Inferior parietal cortex (tissue), 1 donor: ENCODE results near the gene TTC28.
"Not testable (repeated sequence)": the region's sequence is repeated elsewhere in the genome, so short reads cannot be mapped to it uniquely, and the experiment has no call there.

ENCODE experiments used
- DNase-seq: peaks from one replicate; pipeline ENCODE4 v3.0.0-alpha.2; 2016; ENCODE audit errors: extremely low spot score

TTC28 gene

DNA sequence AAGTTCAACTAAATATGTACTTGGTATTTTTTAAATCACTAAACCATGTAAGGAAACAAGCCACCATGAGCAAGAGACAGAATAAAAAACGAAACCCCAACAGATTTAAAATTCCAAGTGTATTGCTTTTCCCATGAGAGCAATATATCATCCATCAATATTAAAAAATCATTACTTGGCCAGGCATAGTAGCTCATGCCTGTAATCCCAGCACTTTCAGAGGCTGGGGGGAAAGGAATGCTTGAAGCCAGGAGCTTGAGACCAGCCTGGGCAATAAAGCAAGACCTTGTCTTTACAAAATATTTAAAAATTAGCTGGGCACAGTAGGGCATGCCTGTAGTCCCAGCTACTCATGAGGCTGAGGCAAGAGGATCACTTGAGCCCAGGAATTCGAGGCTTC is 190.8 kb downstream of the TTC28 start:
- DNase-seq, result no peak

DNA sequence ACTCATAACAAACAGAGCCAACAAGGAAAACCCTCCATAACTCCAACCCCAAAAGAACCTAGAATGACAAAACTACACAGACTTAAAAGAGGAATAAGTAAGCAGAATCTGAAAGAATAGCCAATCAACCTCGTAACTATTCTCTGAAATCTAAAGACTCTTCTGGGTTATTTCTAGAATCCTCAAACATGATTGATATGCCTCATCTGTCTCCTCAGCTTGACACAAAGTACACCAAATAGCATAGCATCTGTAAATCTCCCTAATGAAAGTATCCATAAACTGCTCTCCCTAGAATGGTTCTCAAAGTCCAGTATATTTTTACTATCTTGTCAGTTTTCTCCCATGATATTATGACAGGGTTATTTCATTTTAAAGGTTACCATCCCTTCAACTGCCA is 195.0 kb downstream of the TTC28 start:
- DNase-seq, result no peak

DNA sequence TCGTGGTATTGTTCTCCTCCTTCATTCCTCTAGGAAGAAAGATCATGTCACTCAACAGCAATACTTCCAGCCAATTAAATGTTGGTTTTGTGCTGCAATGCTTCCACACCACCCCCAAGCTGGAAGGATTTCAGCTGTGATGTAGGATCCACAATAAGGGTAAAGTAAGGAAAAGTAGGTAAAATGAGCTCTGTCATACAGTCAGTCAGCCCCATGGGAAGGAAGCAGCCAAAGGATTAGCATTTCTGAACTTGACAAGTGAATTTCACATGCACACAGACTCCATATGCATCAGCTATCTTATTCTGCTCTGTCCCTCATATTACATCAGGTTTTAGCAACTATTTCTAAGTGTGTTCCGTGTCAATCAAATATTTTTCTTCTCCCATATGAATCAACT is 197.9 kb downstream of the TTC28 start:
- DNase-seq, result no peak

DNA sequence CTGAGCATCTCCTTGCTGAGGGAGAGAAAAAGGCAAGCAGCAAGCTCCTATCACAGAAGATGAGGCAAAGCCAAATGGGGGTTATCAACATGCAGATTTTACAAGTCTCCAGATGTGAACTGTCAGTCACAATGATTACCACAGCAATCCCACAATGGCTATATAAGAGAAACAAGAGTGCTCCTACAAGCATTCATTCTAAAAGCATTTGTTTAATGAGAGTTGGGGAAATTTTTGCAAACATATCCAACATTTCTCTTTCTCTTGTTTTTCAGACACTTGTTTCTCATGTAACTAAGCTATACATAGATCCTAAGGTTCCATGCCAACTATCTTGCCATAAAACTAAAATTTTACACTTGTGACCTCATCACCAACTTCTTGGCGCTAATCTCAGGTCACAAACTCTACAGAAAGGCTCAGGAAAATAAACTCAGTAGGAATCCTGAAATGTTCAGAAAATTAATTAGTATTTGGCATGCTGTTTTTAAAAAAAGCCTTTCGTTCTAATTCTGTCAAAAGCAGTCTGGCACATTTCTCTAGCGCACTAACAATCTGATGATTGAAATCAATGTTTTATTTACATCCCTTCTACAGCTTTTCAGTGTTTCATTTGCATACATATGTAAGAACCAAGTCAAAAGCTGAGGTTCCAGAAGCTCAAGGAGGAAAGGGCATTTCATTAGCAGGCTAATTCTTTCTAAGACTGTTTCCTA is 199.5 kb downstream of the TTC28 start:
- peak; percentile 5 for DNase-seq

DNA sequence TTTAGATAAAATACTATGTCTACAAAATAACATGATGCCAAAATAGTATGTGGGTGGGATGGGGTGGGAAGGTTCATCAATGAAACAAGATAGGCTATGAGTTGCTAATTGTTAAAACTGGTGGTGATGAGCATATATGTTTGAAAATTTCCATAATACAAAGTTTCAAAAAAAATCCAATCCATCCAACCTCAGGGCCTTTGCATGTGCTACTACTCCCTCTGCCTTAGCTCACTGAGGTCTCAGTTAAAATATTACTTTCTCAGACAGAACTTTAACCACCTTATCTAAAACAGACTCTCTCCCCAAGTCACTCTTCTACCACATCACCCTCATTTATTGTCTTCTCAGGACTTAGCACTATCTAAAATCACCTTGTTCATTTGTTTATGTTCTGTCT is 201.1 kb downstream of the TTC28 start:
- DNase-seq, result no peak

DNA sequence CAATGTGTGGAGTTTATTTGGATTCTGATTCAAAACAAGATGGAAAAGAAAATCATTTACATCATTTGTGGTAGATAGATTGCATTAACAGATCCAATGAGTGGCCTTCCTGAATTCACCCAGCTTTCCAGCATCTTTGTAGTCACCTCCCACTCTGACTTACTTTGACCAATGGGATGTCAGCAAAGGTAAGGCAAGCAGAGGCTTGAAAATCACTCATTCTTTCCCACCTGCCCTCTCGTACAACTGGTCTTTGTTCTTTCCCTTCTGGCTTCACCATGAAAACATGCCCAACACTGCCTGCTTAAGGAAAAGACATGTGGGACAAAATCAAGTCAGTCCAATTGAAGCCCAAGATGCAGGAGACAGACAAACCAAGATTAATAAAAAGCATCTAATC is 202.1 kb downstream of the TTC28 start:
- DNase-seq, result no peak

DNA sequence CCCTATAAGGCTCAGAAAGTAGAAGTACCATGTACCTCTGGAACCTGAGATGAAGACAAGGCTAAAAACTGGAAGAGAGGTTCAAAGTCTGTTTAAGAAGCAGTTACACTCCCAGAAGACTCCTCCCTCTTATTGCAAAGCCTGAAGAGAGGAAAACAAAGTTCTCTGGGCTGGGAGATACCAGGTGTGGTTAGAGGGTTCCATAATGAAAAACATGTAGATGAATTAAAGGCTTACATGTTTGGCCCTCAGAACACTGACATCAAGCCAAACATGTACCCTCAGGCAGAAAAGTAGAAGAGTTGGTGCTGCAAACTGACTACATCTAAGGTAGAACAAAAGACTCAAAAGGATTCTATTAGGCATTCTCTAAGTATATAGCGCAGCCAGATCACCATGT is 205.3 kb downstream of the TTC28 start:
- DNase-seq, result no peak

DNA sequence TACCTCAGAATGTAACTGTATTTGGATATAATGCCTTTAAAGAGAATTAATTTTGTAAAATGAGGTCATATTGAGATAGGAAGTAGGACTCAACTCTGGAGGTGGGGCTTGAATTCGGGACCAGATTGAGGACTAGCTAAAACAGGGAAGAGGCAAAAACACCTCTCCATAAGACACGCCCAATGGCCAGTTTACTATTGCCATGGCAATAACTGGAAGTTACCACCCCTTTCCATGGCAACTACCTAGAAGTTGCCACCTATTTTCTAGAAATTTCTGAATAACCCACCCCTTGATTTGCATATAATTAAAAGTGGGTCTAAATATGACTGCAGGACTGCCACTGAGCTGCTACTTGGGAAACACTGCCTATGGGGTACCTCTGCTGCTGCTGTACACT is 206.4 kb downstream of the TTC28 start:
- no peak for DNase-seq

DNA sequence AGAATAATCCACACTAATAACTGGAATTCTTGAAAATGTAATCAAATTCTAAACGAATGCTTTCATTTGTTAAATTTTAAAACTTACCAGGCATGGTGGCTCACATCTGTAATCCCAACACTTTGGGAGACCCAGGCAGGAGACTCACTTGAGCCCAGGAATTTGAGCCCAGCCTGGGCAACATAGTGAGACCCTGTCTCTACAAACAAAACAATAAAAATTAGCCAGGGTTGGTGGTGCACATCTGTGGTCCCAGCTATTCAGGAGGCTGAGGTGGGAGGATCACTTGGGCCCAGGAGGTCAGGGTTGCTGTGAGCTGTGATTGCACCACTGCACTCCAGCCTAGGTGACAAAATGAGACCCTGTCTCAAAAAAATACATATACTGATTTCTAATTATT is 212.6 kb downstream of the TTC28 start:
- DNase-seq, result not testable (repeated sequence)

DNA sequence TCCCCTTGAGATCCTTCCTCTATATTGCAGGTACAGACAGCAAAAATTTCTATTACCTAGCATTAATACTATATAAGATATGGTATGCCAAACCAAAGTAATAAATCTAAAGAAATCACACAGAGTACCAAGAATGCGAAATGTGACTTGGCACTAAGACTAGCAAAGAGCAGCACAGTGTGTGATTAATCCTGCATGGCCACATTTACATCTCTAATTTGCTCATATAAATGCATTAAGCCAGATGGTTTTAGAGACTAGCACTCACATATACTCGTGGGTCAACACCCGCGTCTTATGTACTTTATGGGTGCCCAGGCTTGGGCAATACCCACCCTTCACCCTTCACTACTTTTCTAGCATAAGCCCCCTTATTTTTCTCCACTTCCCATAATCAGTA is 213.2 kb downstream of the TTC28 start:
- DNase-seq, result no peak

DNA sequence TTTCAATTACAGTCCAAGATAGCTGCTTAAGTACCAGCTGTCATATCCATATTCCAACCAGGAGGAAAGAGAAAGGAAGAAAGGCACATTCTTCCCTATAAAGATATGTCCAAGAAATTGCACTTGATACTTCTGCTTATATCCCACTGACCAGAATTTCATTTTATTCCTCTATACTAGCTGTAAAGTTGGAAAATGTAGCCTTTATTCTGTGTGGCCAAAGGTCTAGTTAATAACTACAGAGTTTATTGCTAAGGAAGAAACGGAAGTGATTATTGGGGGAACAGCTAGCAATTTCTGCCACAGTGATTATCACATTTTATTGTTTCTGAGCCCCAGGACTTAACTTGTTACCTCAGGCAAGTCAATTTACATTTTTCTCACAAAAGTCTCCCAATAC is 213.8 kb downstream of the TTC28 start:
- DNase-seq, result no peak

DNA sequence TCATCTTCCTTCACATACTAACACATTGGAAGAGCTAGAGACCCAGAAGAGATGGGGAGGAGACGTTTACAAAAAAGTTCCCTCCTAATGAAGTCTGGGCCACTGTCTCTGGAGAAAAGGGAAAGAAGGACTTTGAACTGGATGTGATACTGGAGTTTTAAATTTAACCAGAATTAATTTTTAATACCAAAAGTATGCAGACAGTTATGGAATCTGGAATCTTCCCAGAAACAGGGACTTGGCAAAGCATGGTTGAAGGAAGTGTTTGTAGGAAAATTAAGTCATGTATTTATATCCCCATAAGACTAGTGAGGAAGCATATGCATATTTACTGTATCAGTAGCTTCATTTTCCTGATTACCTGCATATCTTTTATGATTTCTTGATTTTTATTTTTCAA is 215.5 kb downstream of the TTC28 start:
- no peak for DNase-seq

DNA sequence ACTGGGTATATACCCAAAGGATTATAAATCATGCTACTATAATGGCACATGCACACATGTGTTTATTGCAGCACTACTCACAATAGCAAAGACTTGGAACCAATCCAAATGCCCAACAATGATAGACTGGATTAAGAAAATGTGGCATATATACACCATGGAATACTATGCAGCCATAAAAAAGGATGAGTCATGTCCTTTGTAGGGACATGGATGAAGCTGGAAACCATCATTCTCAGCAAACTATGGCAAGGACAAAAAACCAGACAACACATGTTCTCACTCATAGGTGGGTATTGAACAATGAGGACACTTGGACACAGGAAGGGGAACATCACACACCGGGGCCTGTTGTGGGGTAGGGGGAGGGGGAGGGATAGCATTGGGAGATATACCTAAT is 216.2 kb downstream of the TTC28 start:
- not testable (repeated sequence) for DNase-seq

DNA sequence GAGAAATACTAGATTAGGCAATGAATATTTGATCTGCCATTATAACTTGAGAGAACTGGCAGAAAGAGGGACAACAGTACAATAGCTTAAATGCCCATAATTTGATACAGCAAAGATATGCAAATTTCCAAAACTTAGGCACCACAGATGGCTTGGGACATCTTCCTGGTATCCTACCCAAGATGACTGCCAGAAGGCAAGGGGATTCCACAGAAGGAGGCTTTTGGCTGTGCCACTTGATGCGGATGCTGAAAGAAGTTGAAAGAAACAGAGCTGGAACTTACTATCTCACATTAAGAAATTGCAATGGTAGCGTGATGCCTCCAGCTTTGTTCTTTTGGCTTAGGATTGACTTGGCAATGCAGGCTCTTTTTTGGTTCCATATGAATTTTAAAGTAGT is 216.7 kb downstream of the TTC28 start:
- DNase-seq, result no peak

DNA sequence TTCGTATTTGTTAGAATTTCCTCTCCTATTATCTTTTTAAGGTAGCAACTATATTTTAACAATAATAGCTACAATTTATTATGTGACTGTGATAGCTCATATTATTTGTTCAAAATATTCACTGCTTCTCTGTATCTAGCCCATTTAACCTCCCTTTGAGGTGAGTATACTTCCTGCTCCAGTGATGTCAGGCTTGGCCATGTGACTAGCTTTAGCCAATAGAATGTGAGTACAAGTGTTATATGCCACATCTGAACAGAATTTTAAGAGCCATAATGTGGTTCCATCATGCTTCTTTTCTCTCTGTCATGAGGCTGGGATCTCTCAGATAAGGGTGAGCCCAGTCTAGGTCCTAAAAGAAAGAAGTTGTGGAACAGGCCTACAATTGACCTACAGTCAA is 217.6 kb downstream of the TTC28 start:
- DNase-seq, result no peak

DNA sequence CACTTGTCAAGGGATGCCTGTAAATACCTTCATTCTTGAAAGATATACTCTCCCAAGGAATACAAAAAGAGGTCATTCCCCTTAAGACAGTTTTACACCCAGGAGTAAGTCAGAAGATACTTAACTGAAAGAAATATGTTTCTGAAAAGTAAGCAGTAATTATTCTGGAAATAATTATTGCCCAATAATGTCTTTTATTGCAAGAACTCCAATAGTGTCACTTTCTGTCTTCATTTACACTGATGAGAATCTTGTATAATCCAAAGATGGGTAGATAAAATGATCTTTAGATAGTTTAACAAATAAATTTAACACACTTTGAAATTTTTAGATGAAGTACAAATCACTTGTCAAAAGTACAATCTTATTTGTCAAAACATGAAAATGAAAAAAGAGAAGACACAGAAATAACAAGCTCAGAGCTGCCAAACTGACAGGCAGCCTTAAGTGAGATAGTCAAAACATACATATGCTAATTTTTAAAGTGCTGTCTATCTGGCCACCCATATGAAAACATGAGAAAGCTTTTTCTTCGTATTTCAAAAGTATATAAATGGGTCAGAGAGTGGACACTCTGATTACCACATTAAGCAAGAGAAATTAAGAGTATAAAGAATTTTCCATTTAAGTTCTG is 225.1 kb downstream of the TTC28 start:
- DNase-seq, result no peak

DNA sequence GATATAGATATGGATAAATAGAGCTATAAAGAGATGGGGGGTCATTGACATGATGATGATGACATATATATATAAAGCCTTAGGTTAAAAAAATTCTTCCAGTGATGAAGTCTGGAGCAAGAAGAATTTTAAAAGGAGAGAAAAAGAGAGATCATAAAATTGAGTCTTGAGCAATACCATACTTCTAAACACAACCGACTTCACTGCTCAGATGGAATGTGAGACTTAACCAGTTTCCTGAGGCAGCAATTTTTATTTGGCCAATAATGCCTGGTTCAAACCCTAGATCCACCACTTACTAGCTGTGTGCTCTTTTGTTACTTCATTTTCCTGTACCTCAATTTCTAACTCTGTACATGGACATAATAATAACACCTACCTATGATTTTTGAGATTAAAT is 229.5 kb downstream of the TTC28 start:
- DNase-seq, result no peak

DNA sequence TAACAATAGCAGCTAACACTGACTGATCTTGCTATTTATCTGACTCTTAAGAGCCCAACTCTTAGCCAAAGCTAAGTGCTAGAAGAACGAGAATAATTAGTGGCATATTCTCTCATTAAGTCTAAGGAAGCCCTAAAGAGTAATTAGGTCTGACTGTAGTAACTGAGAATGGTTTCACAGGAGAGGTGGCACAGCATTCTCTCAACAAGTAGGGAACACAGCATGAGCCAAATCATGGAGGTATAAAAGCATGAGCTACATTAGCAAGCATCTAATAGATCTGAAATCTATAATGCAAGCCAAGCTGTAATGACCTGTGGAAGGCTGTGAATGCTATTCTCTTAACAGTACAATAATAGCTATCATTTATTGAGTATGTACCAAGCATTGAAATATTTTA is 230.6 kb downstream of the TTC28 start:
- DNase-seq, result no peak

DNA sequence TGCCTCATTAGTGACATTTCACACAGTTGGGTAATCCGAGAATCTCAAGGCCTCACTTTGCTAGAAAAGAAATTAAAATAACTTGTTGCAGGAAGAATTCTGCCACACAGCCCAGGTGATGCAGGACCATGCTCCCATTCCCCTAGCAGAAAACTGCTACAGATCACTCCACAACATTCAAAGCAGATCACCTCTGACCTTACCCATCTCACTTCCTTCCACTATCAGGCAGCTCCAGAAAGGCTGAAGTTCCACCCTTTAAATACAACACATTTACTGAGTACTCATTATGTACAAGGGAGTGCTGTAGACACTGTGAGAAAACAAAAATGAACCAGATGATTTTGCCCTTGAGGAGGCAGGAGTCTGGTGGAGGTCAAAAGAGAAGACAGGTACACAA is 231.0 kb downstream of the TTC28 start:
- DNase-seq, result no peak

DNA sequence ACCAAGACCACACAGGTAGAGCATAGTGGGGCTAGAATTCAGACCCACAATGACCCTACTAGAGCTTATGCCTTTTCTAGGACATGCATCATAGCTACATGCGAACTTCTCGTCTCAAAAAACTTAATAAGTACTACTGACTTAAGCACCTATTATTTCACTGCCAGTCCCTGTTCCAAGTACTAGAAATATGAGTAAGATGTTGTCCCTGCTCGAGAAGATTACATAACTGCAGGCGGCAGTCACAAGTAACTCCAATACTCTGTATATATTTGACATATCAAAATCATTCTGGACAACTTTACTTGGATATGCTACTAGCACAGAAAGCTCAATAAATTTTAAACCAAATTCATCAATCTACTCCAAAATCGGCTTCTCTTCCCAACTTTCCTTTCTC is 235.0 kb downstream of the TTC28 start:
- DNase-seq, result no peak

DNA sequence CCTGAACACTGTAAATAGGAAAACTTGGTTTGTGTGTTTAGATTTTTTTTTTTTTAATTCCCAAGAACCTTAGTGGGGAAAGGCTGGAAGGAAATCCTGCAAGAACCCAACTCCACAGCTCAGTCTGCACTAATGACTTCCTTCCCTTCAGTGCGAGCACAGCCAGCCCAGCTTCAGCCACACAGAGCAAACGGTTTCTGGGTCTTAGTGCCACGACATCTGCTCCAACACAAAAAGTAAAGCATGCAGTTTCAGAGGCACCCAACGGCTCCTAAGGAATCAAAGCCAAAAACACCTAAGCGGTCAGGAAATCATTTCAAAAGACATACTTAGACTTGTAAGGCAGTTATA is 236.1 kb downstream of the TTC28 start:
- peak; percentile 71 for DNase-seq

DNA sequence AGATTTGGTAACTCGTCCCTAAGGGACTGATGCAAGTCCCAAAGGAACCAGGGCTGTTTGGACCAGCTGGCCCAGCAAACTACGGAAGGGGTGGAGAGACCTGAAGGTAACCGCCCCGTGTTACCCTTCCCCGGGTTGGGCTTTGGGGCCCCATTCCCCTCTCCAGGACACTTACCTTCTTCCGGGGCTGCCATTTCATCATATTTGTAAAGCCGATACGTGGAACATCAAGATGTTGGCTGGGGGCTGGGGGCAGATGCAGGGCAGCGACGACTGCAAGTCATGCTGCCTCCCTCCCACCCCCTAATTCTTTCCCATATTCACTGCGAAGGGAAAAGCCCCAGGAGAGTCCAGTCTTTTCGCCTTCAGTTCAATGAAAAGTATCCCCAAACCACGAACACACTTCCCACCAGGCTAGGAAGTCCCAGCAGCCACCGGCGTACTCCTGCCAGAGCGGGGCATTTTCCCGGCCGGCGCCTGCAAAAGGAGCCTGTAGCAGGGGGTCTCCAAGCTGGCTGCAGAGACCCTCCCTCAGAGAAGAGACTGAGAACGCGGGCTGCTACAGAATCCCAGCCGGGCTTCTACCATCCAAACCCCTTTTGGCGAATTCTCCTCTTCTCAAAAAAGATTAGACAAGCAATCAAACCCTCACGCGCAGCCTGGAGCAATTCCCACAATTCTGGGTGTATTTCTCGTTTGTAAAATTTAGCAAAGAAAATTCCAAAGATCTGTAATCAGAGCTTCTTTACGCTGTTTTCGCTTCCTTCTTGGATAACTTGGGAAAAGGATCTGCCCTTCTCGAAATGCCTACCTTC is 236.7 kb downstream of the TTC28 start:
- no peak for DNase-seq

DNA sequence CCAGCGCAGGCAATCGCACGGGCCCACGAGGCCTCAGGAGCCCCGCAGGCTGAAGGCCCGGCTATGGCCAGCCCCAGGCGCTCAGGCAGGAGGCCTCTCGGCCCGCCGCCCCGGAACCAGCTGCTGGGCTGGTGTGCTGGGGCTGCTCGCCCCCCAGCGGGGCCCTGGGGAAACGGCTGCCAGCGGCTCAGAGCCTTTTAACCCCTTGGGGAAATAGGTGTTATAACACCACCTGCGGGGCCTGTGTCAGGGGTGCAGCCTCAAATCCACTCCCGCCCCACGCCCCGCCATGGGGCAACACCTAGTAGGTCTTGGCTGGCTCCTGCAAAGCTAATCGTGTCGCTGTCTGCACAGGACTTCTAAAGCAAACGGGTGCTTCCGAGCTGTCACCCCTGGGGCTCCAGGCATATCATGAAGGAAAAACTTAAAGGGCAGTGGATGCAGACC is 237.4 kb downstream of the TTC28 start:
- DNase-seq, result peak; percentile 79
